HepG2 (cell line): Measurements from ENCODE around the gene MINDY3. TPM values are rescaled to one million over a fixed set of nuclear protein-coding genes. Genes with fewer than 3 reads are reported as not detected.

Source experiments
- ATAC-seq: fragments of 200-7000 bp; cut with Tn5 transposase; 3 replicates; pipeline ENCODE4 v1.9.1; 2020; ENCODE audit warnings: mild to moderate bottlenecking, moderate library complexity
- BruUV-seq: library from RNA; stranded (reverse); fragments of 400-500 nt; replicated peaks from 2 replicates; lab custom pipeline; 2021; lab: Mats Ljungman, UMichigan
- CTCF ChIA-PET: fragments of 300-600 bp; formaldehyde crosslinking; extraction: SDS; loops from one replicate; lab custom pipeline; 2021; ENCODE audit warnings: low total read pairs, inconsistent platforms, low intra/inter-chr PET ratio; lab: Yijun Ruan, JAX
- POLR2A ChIA-PET: fragments of 350-600 bp; sonication (Branson Sonifier 250); formaldehyde crosslinking; loops from one replicate; lab custom pipeline; 2020; ENCODE audit warnings: antibody characterized with exemption, inconsistent platforms; lab: Yijun Ruan, JAX
- DNase-seq: peaks from one replicate; pipeline ENCODE4 v3.0.0-alpha.2; 2015; ENCODE audit warnings: low spot score
- FAIRE-seq: peaks from 3 replicates; lab custom pipeline; 2011; peaks lifted over from hg19 to GRCh38; lab: Jason Lieb, UNC
- H2AFZ ChIP-seq: one replicate; pipeline ENCODE4 v1.6.1; 2011; ENCODE audit warnings: low read length, inconsistent platforms
- H3K27ac ChIP-seq: fragments of 300-600 bp; 3 replicates; pipeline ENCODE4 v1.8.0; 2011; ENCODE audit warnings: mixed run types, mild to moderate bottlenecking, mixed read lengths, low read length, inconsistent platforms; ENCODE audit not compliant: insufficient read depth; ENCODE audit errors: extremely low read length
- H3K27me3 ChIP-seq, 2 experiments: fragments of 200-600 bp in 1 of 2; 2 replicates in 1 of 2; 3 replicates in 1 of 2; pipeline versions ENCODE4 v1.6.0 to v1.8.0; 2011; ENCODE audit warnings: low read length in 2 of 2, mild to moderate bottlenecking in 2 of 2, moderate library complexity in 2 of 2, inconsistent platforms in 1 of 2; ENCODE audit not compliant: insufficient read depth in 2 of 2, control insufficient read depth in 1 of 2
- H3K36me3 ChIP-seq, 2 experiments: fragments of 200-600 bp in 1 of 2; replicated peaks in 1 of 2; 2 replicates in 1 of 2; 3 replicates in 1 of 2; pipeline versions ENCODE4 v1.5.1 to v1.8.0; 2011; ENCODE audit warnings: low read length in 2 of 2, inconsistent platforms in 1 of 2; ENCODE audit not compliant: insufficient read depth in 2 of 2, control insufficient read depth in 1 of 2
- H3K4me1 ChIP-seq: 2 replicates; pipeline ENCODE4 v1.5.1; 2012; ENCODE audit warnings: low read length, inconsistent platforms; ENCODE audit not compliant: insufficient read depth
- H3K4me2 ChIP-seq: 2 replicates; pipeline ENCODE4 v1.6.0; 2011; ENCODE audit warnings: low read depth, low read length, inconsistent platforms
- H3K4me3 ChIP-seq, 3 experiments: fragments of 200-600 bp in 1 of 3; sonication (generic), shearing (Covaris generic) in 1 of 3; replicated peaks in 1 of 3; 2 replicates each; pipeline ENCODE4 v1.5.1; 2011 to 2016; ENCODE audit warnings: low read length in 3 of 3, inconsistent platforms in 2 of 3, low read depth in 2 of 3, mild to moderate bottlenecking in 2 of 3, control low read depth in 1 of 3, mixed read lengths in 1 of 3; ENCODE audit not compliant: insufficient read depth in 1 of 3
- H3K79me2 ChIP-seq: one replicate; pipeline ENCODE4 v1.6.1; 2011; ENCODE audit warnings: low read length, inconsistent platforms; ENCODE audit not compliant: insufficient read depth
- H3K9ac ChIP-seq: 2 replicates; pipeline ENCODE4 v1.6.0; 2011; ENCODE audit warnings: mild to moderate bottlenecking, low read depth, low read length, inconsistent platforms; ENCODE audit not compliant: insufficient read depth
- H3K9me3 ChIP-seq: 2 replicates; pipeline ENCODE4 v1.5.1; 2012; ENCODE audit warnings: mild to moderate bottlenecking, low read length
- H4K20me1 ChIP-seq: 2 replicates; pipeline ENCODE4 v1.6.0; 2011; ENCODE audit warnings: inconsistent platforms, mild to moderate bottlenecking, low read length, moderate library complexity; ENCODE audit not compliant: insufficient read depth
- DRAP1 ChIP-seq: IDR thresholded peaks from 2 replicates; pipeline ENCODE4 v1.6.1; 2016; ENCODE audit warnings: missing genetic modification reagents, missing compliant biosample characterization
- HIC2 ChIP-seq: sonication (generic); formaldehyde crosslinking; IDR thresholded peaks from 2 replicates; pipeline ENCODE4 v1.9.0; 2022; ENCODE audit warnings: low read depth, missing genetic modification reagents
- MAF1 ChIP-seq: sonication (generic); formaldehyde crosslinking; IDR thresholded peaks from 2 replicates; pipeline ENCODE4 v1.5.0; 2020; ENCODE audit warnings: missing genetic modification reagents, borderline replicate concordance
- NR2F6 ChIP-seq, 2 experiments: IDR thresholded peaks; 2 replicates each; pipeline ENCODE4 v1.6.1; 2016; ENCODE audit warnings: antibody characterized with exemption in 1 of 2, mild to moderate bottlenecking in 1 of 2
- RFX1 ChIP-seq: fragments of 450-650 bp; IDR thresholded peaks from 2 replicates; pipeline ENCODE4 v1.6.1; 2017
- ZC3H13 ChIP-seq: sonication (generic); formaldehyde crosslinking; IDR thresholded peaks from 2 replicates; pipeline ENCODE4 v1.8.1; 2023; ENCODE audit warnings: mild to moderate bottlenecking, missing genetic modification reagents, moderate library complexity
- ZNF274 ChIP-seq: sonication (generic); formaldehyde crosslinking; IDR thresholded peaks from 2 replicates; pipeline ENCODE4 v1.5.1; 2020; ENCODE audit warnings: mild to moderate bottlenecking, missing genetic modification reagents
- ZNF350 ChIP-seq: sonication (generic); formaldehyde crosslinking; IDR thresholded peaks from 2 replicates; pipeline ENCODE4 v1.4.0; 2020; ENCODE audit warnings: mild to moderate bottlenecking, low read depth, missing genetic modification reagents, borderline replicate concordance
- ZNF597 ChIP-seq: sonication (generic); formaldehyde crosslinking; IDR thresholded peaks from 2 replicates; pipeline ENCODE4 v1.5.0; 2020; ENCODE audit warnings: missing genetic modification reagents
- WGBS: methylation state at CpG from one replicate; pipeline ENCODE4 v1.1.6; 2017; ENCODE audit warnings: low lambda C conversion rate; 5-methylcytosine and 5-hydroxymethylcytosine counted together
- in situ Hi-C: cut with HindIII; loops from 2 replicates; pipeline ENCODE4 v1.10.0; 2017; ENCODE audit warnings: low pct_unique_long_range_greater_than_20kb; ENCODE audit not compliant: extremely low pct_ligation_motif_present
- intact Hi-C: fragments of 100-400 bp; cut with micrococcal nuclease; formaldehyde crosslinking; loops from one replicate; pipeline ENCODE4 v1.10.0; 2022; ENCODE audit not compliant: unreplicated experiment
- polyA plus RNA-seq, 8 experiments: library from polyadenylated mRNA; depleted of rRNA in 3 of 8; stranded (reverse) in 7 of 8; unstranded in 1 of 8; fragments of >200 nt; fragmentation: Illumina TruSeq in 4 of 8; extraction: Trizol in 4 of 8; gene quantifications; 2 replicates each; pipeline versions ENCODE4 v1.2.1 to v1.2.3, GENCODE V29; 2011 to 2016; ENCODE audit warnings: low read depth in 4 of 8, missing spikeins in 1 of 8, mixed read lengths in 1 of 8; ENCODE audit not compliant: insufficient read depth in 1 of 8
- total RNA-seq, 5 experiments: library from RNA; depleted of rRNA; stranded (reverse); fragments of >200 nt; fragmentation: Illumina TruSeq; extraction: Trizol; gene quantifications; 2 replicates each; pipeline ENCODE4 v1.2.3, GENCODE V29; 2016; ENCODE audit warnings: low read depth in 1 of 5

The MINDY3 gene
- total and polyA plus RNA-seq, 2 of the 13 experiments (the other 11 are each of a cell fraction or from before 2014, with no cell fraction given) = 6.4 to 17.5 TPM

GRCh38 chr10:15897287-15897686 lies 37.0 kb upstream of the MINDY3 start (continued):
- no peak for TF ChIP-seq NR2F6 (IDR thresholded peaks at IDR 0.05)
- no peak for TF ChIP-seq NR2F6 (CRISPR knock-in tag; IDR thresholded peaks at IDR 0.05)
- no peak for TF ChIP-seq ZNF350 (CRISPR knock-in tag)

GRCh38 chr10:15896654-15897053 lies 36.3 kb upstream of the MINDY3 start:
- FAIRE-seq = no peak
- POLR2A ChIA-PET = no interaction called here
- no peak overlapping the region for H3K4me2 ChIP-seq
- no peaks in the 10 kb centered on the region for H3K9me3 ChIP-seq
- peaks cover 0 to 5% of the 10 kb centered on the region in 2 experiments; a peak in 1 of 5 replicates for H3K27me3 ChIP-seq
- in situ Hi-C loops = loop anchor here (25.0 kb wide), 2 partner anchors 641 to 891 kb away; no protein-coding TSS in a partner anchor
- H3K4me3 ChIP-seq = no peak overlapping the region
- TF ChIP-seq ZNF597 (CRISPR knock-in tag) (no peak), HIC2 (CRISPR knock-in tag) (no peak), MAF1 (no peak), RFX1 (peak; percentile 7; the same call in 1 of the 2 replicates), DRAP1 (CRISPR knock-in tag) (no peak), ZNF274 (CRISPR knock-in tag) (no peak), ZC3H13 (CRISPR knock-in tag) (no peak)
- TF ChIP-seq, all 625 proteins: peak for 1
- H3K79me2 ChIP-seq = no peaks in the 10 kb centered on the region
- H3K27ac ChIP-seq = no peak overlapping the region
- CTCF ChIA-PET = no interaction called here
- no peak overlapping the region for H2AFZ ChIP-seq
- no peaks in the 10 kb centered on the region for H3K4me1 ChIP-seq
- H3K9ac ChIP-seq = no peak overlapping the region
- 0% methylated on average over 4 of the region's 4 CpGs for WGBS
- intact Hi-C loops = no loop called here
- no peak for ATAC-seq
- DNase-seq = no peak
- BruUV-seq = no TSS peak
- H3K36me3 ChIP-seq = no peaks in the 10 kb centered on the region
- H4K20me1 ChIP-seq = no peaks in the 10 kb centered on the region
